H1 (cell line): ENCODE results near the gene DIPK1A. TPM values are rescaled to one million over a fixed set of nuclear protein-coding genes. Genes with fewer than 3 reads are reported as not detected.

ENCODE experiments used
- CTCF ChIA-PET: fragments of 300-600 bp; sonication (Branson Sonifier 250); formaldehyde crosslinking; loops from one replicate; lab custom pipeline; 2021; ENCODE audit not compliant: partially characterized antibody; lab: Charles Lee
- POLR2A ChIA-PET: fragments of 300-600 bp; sonication (Branson Sonifier 250); formaldehyde crosslinking; loops from one replicate; lab custom pipeline; 2021; ENCODE audit warnings: inconsistent platforms; ENCODE audit not compliant: partially characterized antibody; lab: Charles Lee
- DNase-seq, 2 experiments: peaks; one replicate each; pipeline versions ENCODE4 v3.0.0 to v3.0.0-alpha.2; 2010 to 2022; ENCODE audit warnings: low spot score in 2 of 2, low read depth in 1 of 2, mixed read lengths in 1 of 2
- FAIRE-seq: peaks from 2 replicates; lab custom pipeline; 2011; peaks lifted over from hg19 to GRCh38; lab: Jason Lieb, UNC
- H2AFZ ChIP-seq: 2 replicates; pipeline ENCODE4 v1.8.1; 2012; ENCODE audit warnings: low read length, inconsistent platforms
- H2AK5ac ChIP-seq: 2 replicates; pipeline ENCODE4 v1.6.1; 2013; ENCODE audit warnings: low read depth, low read length
- H2BK120ac ChIP-seq: replicated peaks from 2 replicates; pipeline ENCODE3; 2013; ENCODE audit warnings: low read depth, low read length, inconsistent platforms
- H2BK12ac ChIP-seq: 2 replicates; pipeline ENCODE4 v1.6.1; 2013; ENCODE audit warnings: low read depth, low read length
- H2BK15ac ChIP-seq: 2 replicates; pipeline ENCODE4 v1.6.1; 2013; ENCODE audit warnings: low read length
- H2BK20ac ChIP-seq: 2 replicates; pipeline ENCODE4 v1.6.1; 2013; ENCODE audit warnings: low read length
- H2BK5ac ChIP-seq: 2 replicates; pipeline ENCODE4 v1.6.1; 2013; ENCODE audit warnings: low read depth, low read length
- H3K14ac ChIP-seq: 2 replicates; pipeline ENCODE4 v1.6.1; 2013; ENCODE audit warnings: inconsistent platforms; ENCODE audit not compliant: insufficient read length
- H3K18ac ChIP-seq: 2 replicates; pipeline ENCODE4 v1.6.1; 2013; ENCODE audit warnings: low read length; ENCODE audit errors: extremely low read depth
- H3K23ac ChIP-seq: 2 replicates; pipeline ENCODE4 v1.6.1; 2013; ENCODE audit warnings: inconsistent platforms; ENCODE audit not compliant: insufficient read length
- H3K23me2 ChIP-seq: 2 replicates; pipeline ENCODE4 v1.6.1; 2013; ENCODE audit warnings: low read depth, low read length
- H3K27ac ChIP-seq: 2 replicates; pipeline ENCODE4 v1.6.1; 2011; ENCODE audit warnings: low read depth, low read length, inconsistent platforms
- H3K27me3 ChIP-seq, 4 experiments: replicated peaks in 1 of 4; 1 replicate in 1 of 4; 2 replicates in 3 of 4; pipeline versions ENCODE4 v1.6.1 to v1.8.1; 2011 to 2013; ENCODE audit warnings: low read length in 3 of 4, mild to moderate bottlenecking in 3 of 4, inconsistent platforms in 2 of 4, mixed read lengths in 2 of 4, moderate library complexity in 1 of 4; ENCODE audit not compliant: control insufficient read depth in 3 of 4, insufficient read depth in 3 of 4; ENCODE audit errors: extremely low read depth in 1 of 4
- H3K36me3 ChIP-seq, 4 experiments: 2 replicates each; pipeline versions ENCODE4 v1.6.1 to v1.8.1; 2011 to 2013; ENCODE audit warnings: mild to moderate bottlenecking in 4 of 4, low read length in 3 of 4, moderate library complexity in 2 of 4, control low read depth in 1 of 4, inconsistent platforms in 1 of 4; ENCODE audit not compliant: insufficient read depth in 4 of 4, control insufficient read depth in 2 of 4
- H3K4ac ChIP-seq: replicated peaks from 2 replicates; pipeline ENCODE3; 2013; ENCODE audit warnings: low read length, low read depth, mixed read lengths, inconsistent platforms; ENCODE audit not compliant: insufficient read length
- H3K4me1 ChIP-seq, 4 experiments: replicated peaks in 1 of 4; 1 replicate in 1 of 4; 2 replicates in 3 of 4; pipeline versions ENCODE4 v1.6.1 to v1.8.1; 2011 to 2013; ENCODE audit warnings: low read length in 3 of 4, inconsistent platforms in 2 of 4, mixed read lengths in 1 of 4; ENCODE audit not compliant: insufficient read depth in 4 of 4, control insufficient read depth in 3 of 4
- H3K4me2 ChIP-seq, 2 experiments: 2 replicates each; pipeline versions ENCODE4 v1.6.1 to v1.8.1; 2011 to 2013; ENCODE audit warnings: low read depth in 2 of 2, low read length in 2 of 2, control low read depth in 1 of 2, inconsistent platforms in 1 of 2, mild to moderate bottlenecking in 1 of 2; ENCODE audit not compliant: insufficient read depth in 1 of 2
- H3K4me3 ChIP-seq, 4 experiments: fragments of 200-600, 300-600 bp in 1 of 4; sonication (generic), shearing (Covaris generic), sonication (Bioruptor Twin) in 1 of 4; 2 replicates each; pipeline versions ENCODE4 v1.5.1 to v1.8.1; 2011 to 2016; ENCODE audit warnings: low read length in 4 of 4, low read depth in 3 of 4, control low read depth in 2 of 4, inconsistent platforms in 2 of 4, mild to moderate bottlenecking in 2 of 4, mixed read lengths in 1 of 4, moderate library complexity in 1 of 4; ENCODE audit not compliant: insufficient read depth in 2 of 4; ENCODE audit errors: extremely low read depth in 1 of 4
- H3K56ac ChIP-seq: replicated peaks from 2 replicates; pipeline ENCODE3; 2013; ENCODE audit warnings: low read depth, mild to moderate bottlenecking, mixed read lengths, low read length, inconsistent platforms; ENCODE audit not compliant: insufficient read length
- H3K79me1 ChIP-seq: 2 replicates; pipeline ENCODE4 v1.6.1; 2013; ENCODE audit warnings: low read depth, low read length, control low read depth
- H3K79me2 ChIP-seq, 2 experiments: 2 replicates each; pipeline versions ENCODE4 v1.6.1 to v1.8.1; 2012 to 2013; ENCODE audit warnings: low read length in 2 of 2, mild to moderate bottlenecking in 2 of 2, inconsistent platforms in 1 of 2; ENCODE audit not compliant: insufficient read depth in 2 of 2, control insufficient read depth in 1 of 2
- H3K9ac ChIP-seq, 4 experiments: replicated peaks in 1 of 4; 1 replicate in 1 of 4; 2 replicates in 3 of 4; pipeline versions ENCODE4 v1.6.1 to v1.8.1; 2011 to 2013; ENCODE audit warnings: low read depth in 3 of 4, low read length in 3 of 4, control low read depth in 2 of 4, mild to moderate bottlenecking in 2 of 4, moderate library complexity in 2 of 4, inconsistent platforms in 1 of 4; ENCODE audit errors: extremely low read depth in 1 of 4
- H3K9me3 ChIP-seq, 2 experiments: 2 replicates each; pipeline versions ENCODE4 v1.6.1 to v1.8.1; 2012 to 2013; ENCODE audit warnings: mild to moderate bottlenecking in 2 of 2, moderate library complexity in 2 of 2, control low read depth in 1 of 2, inconsistent platforms in 1 of 2, low read depth in 1 of 2, low read length in 1 of 2, mixed read lengths in 1 of 2; ENCODE audit not compliant: insufficient read depth in 2 of 2
- H4K20me1 ChIP-seq, 2 experiments: replicated peaks in 1 of 2; 2 replicates each; pipeline versions ENCODE3 to v1.8.1; 2011 to 2013; ENCODE audit warnings: inconsistent platforms in 2 of 2, low read length in 2 of 2, mild to moderate bottlenecking in 1 of 2; ENCODE audit not compliant: insufficient read depth in 2 of 2, control insufficient read depth in 1 of 2
- H4K5ac ChIP-seq: 2 replicates; pipeline ENCODE4 v1.6.1; 2013; ENCODE audit warnings: low read length, low read depth, mixed read lengths, inconsistent platforms; ENCODE audit not compliant: insufficient read length
- H4K8ac ChIP-seq: 2 replicates; pipeline ENCODE4 v1.8.0; 2013; ENCODE audit warnings: mild to moderate bottlenecking, moderate library complexity, low read length, inconsistent platforms; ENCODE audit not compliant: insufficient read depth; ENCODE audit errors: extremely low read depth
- H4K91ac ChIP-seq: replicated peaks from 2 replicates; pipeline ENCODE3; 2013; ENCODE audit warnings: low read length, mixed read lengths, inconsistent platforms; ENCODE audit not compliant: insufficient read length
- CHD1 ChIP-seq: IDR thresholded peaks from 2 replicates; pipeline ENCODE4 v1.6.1; 2012; ENCODE audit warnings: low read depth, low read length, improper control_type of control experiment
- GABPA ChIP-seq: IDR thresholded peaks from 2 replicates; pipeline ENCODE4 v1.6.1; 2011; ENCODE audit warnings: mild to moderate bottlenecking, low read length, moderate library complexity, borderline replicate concordance; ENCODE audit not compliant: insufficient read depth
- GTF2F1 ChIP-seq: IDR thresholded peaks from 2 replicates; pipeline ENCODE4 v1.6.1; 2012; ENCODE audit warnings: low read depth, low read length, improper control_type of control experiment, borderline replicate concordance
- KDM1A ChIP-seq: fragments of 200-600, 300-600 bp; sonication (generic); IDR thresholded peaks from 2 replicates; pipeline ENCODE4 v1.7.1; 2016; ENCODE audit warnings: mild to moderate bottlenecking, low read length, borderline replicate concordance
- MAFK ChIP-seq: IDR thresholded peaks from 2 replicates; pipeline ENCODE4 v1.6.1; 2012; ENCODE audit warnings: low read depth, mild to moderate bottlenecking, improper control_type of control experiment, low read length
- RNF2 ChIP-seq: fragments of 200-900, 300-1000 bp; sonication (generic); IDR thresholded peaks from 2 replicates; pipeline ENCODE4 v1.7.1; 2016; ENCODE audit warnings: borderline replicate concordance, low read depth, mild to moderate bottlenecking, antibody characterized with exemption, low read length; ENCODE audit not compliant: poor library complexity, severe bottlenecking; ENCODE audit errors: missing control alignments
- SIRT6 ChIP-seq: IDR thresholded peaks from one replicate; pipeline ENCODE4 v1.7.1; 2012; ENCODE audit warnings: low read length, inconsistent platforms
- TAF1 ChIP-seq: IDR thresholded peaks from 2 replicates; pipeline ENCODE4 v1.6.1; 2011; ENCODE audit warnings: mild to moderate bottlenecking, low read depth, low read length
- TBP ChIP-seq: IDR thresholded peaks from 2 replicates; pipeline ENCODE4 v1.6.1; 2011; ENCODE audit warnings: low read depth, low read length, improper control_type of control experiment
- YY1 ChIP-seq: IDR thresholded peaks from 2 replicates; pipeline ENCODE4 v1.6.1; 2011; ENCODE audit warnings: low read depth, mild to moderate bottlenecking, low read length
- WGBS, 2 experiments: shearing (Covaris generic) in 1 of 2; methylation state at CpG; one replicate each; pipeline versions ENCODE4 v1.1.6 to v1.1.7; 2013 to 2015; ENCODE audit warnings: low lambda C conversion rate in 2 of 2, mixed read lengths in 2 of 2, inconsistent platforms in 1 of 2, low coverage in 1 of 2, missing lambda C conversion rate in 1 of 2; ENCODE audit not compliant: insufficient replicate concordance in 2 of 2, insufficient coverage in 1 of 2, insufficient read length in 1 of 2; ENCODE audit errors: extremely low coverage in 1 of 2, missing lambda C conversion rate in 1 of 2; 5-methylcytosine and 5-hydroxymethylcytosine counted together
- polyA plus RNA-seq, 7 experiments: library from polyadenylated mRNA; depleted of rRNA in 3 of 7; stranded (reverse) in 5 of 7; unstranded in 2 of 7; fragments of >200 nt in 5 of 7; fragments of 200-250 nt in 2 of 7; gene quantifications; 1 replicate in 5 of 7; 2 replicates in 1 of 7; 4 replicates in 1 of 7; pipeline versions ENCODE4 v1.2.1 to v1.2.3, GENCODE V29; 2011 to 2013; ENCODE audit warnings: missing spikeins in 2 of 7, mixed read lengths in 2 of 7
- total RNA-seq: library from RNA; stranded (reverse); fragmentation: NEBNext Ultra II Directional; extraction: Animal tissue kit (Norgen Biotek cat#: 25700); gene quantifications from 2 replicates; pipeline ENCODE4 v1.2.1, GENCODE V29; 2021
- TF ChIP-seq, protein P1 (sequence below): IDR thresholded peaks from 2 replicates; pipeline ENCODE4 v1.6.1; 2012; ENCODE audit warnings: low read length, inconsistent platforms

Gene DIPK1A
- total and polyA plus RNA-seq, 2 of the 8 experiments (the other 6 are each of a cell fraction or from before 2014, with no cell fraction given): 2.5 to 5.0 TPM

- Histone ChIP-seq H3K79me1 (no peaks in the 10 kb centered on the region), H3K9ac (no peak overlapping the region), H4K91ac (no peak overlapping the region), H3K27ac (no peak overlapping the region), H2BK15ac (no peak overlapping the region)
- ChIA-PET POLR2A (interaction anchor here (0.6 to 2.9 kb wide), 5 partner anchors 10 to 23 kb away, joined by 3 to 9 read pairs (median 6); partner anchors contain the start of gene RPL5), CTCF (interaction anchor here (1.1 to 2.7 kb wide), 7 partner anchors 24 to 208 kb away, joined by 3 to 15 read pairs (median 4); no protein-coding TSS in a partner anchor)
- no peak for FAIRE-seq
- TF ChIP-seq CHD1 (no peak), RNF2 (no peak), TBP (no peak), MAFK (no peak), YY1 (no peak), TAF1 (no peak), KDM1A (no peak), SIRT6 (no peak), GABPA (no peak), GTF2F1 (no peak)
- TF ChIP-seq, protein P1, sequence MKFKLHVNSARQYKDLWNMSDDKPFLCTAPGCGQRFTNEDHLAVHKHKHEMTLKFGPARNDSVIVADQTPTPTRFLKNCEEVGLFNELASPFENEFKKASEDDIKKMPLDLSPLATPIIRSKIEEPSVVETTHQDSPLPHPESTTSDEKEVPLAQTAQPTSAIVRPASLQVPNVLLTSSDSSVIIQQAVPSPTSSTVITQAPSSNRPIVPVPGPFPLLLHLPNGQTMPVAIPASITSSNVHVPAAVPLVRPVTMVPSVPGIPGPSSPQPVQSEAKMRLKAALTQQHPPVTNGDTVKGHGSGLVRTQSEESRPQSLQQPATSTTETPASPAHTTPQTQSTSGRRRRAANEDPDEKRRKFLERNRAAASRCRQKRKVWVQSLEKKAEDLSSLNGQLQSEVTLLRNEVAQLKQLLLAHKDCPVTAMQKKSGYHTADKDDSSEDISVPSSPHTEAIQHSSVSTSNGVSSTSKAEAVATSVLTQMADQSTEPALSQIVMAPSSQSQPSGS: no peak
- TF ChIP-seq, all 59 proteins: peak for 0
- no peak overlapping the region for H3K4me3 ChIP-seq
- H4K8ac ChIP-seq: no peak overlapping the region
- no peaks in the 10 kb centered on the region for H3K4me1 ChIP-seq
- H3K4ac ChIP-seq: no peak overlapping the region
- no peaks in the 10 kb centered on the region for H3K27me3 ChIP-seq
- H2BK20ac ChIP-seq: no peak overlapping the region
- DNase-seq: no peak
- no peak overlapping the region for H2BK5ac ChIP-seq
- H2AFZ ChIP-seq: no peak overlapping the region
- no peak overlapping the region for H3K56ac ChIP-seq
- no peak overlapping the region for H4K5ac ChIP-seq
- no peaks in the 10 kb centered on the region for H3K79me2 ChIP-seq
- no peaks in the 10 kb centered on the region for H3K9me3 ChIP-seq
- H2AK5ac ChIP-seq: no peak overlapping the region
- 80% methylated on average over 4 of the region's 4 CpGs; no CpG with 5 or more reads in 1 of the 2 experiments for WGBS, 2 experiments
- H3K18ac ChIP-seq: no peak overlapping the region
- no peak overlapping the region for H3K4me2 ChIP-seq
- H3K36me3 ChIP-seq: no peaks in the 10 kb centered on the region
- H2BK120ac ChIP-seq: no peak overlapping the region
- H2BK12ac ChIP-seq: no peak overlapping the region
- no peaks in the 10 kb centered on the region for H3K23me2 ChIP-seq
- H3K23ac ChIP-seq: no peak overlapping the region
- H4K20me1 ChIP-seq: no peaks in the 10 kb centered on the region
- no peak overlapping the region for H3K14ac ChIP-seq
These were observed 106.0 kb downstream of the DIPK1A start for GRCh38 chr1:92855236-92855635.
